C4-2B (cell line): ENCODE measurements around the gene MAGI2.

Experiments
- H3K27ac ChIP-seq: fragments of 450-650 bp; 2 replicates; pipeline ENCODE4 v1.5.1; 2017
- ZFX ChIP-seq: fragments of 450-650 bp; IDR thresholded peaks from 2 replicates; pipeline ENCODE4 v1.6.1; 2017
- TF ChIP-seq, protein P1 (sequence below): fragments of 450-650 bp; conservative IDR thresholded peaks from 2 replicates; pipeline ENCODE4 v1.5.1; 2017; ENCODE audit warnings: mild to moderate bottlenecking

The MAGI2 gene

GRCh38 chr7:79334334-79334733 lies 119.1 kb downstream of the MAGI2 start:
- H3K27ac ChIP-seq, result no peak overlapping the region
- TF ChIP-seq, protein P1, sequence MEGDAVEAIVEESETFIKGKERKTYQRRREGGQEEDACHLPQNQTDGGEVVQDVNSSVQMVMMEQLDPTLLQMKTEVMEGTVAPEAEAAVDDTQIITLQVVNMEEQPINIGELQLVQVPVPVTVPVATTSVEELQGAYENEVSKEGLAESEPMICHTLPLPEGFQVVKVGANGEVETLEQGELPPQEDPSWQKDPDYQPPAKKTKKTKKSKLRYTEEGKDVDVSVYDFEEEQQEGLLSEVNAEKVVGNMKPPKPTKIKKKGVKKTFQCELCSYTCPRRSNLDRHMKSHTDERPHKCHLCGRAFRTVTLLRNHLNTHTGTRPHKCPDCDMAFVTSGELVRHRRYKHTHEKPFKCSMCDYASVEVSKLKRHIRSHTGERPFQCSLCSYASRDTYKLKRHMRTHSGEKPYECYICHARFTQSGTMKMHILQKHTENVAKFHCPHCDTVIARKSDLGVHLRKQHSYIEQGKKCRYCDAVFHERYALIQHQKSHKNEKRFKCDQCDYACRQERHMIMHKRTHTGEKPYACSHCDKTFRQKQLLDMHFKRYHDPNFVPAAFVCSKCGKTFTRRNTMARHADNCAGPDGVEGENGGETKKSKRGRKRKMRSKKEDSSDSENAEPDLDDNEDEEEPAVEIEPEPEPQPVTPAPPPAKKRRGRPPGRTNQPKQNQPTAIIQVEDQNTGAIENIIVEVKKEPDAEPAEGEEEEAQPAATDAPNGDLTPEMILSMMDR, result no peak
- TF ChIP-seq ZFX, result no peak

GRCh38 chr7:79332091-79332490 lies 121.4 kb downstream of the MAGI2 start:
- no peak for TF ChIP-seq ZFX
- TF ChIP-seq, protein P1, result no peak
- no peak overlapping the region for H3K27ac ChIP-seq

GRCh38 chr7:79329464-79329863 lies 124.0 kb downstream of the MAGI2 start:
- TF ChIP-seq ZFX, result no peak
- TF ChIP-seq, protein P1, result no peak
- no peak overlapping the region for H3K27ac ChIP-seq

DNA sequence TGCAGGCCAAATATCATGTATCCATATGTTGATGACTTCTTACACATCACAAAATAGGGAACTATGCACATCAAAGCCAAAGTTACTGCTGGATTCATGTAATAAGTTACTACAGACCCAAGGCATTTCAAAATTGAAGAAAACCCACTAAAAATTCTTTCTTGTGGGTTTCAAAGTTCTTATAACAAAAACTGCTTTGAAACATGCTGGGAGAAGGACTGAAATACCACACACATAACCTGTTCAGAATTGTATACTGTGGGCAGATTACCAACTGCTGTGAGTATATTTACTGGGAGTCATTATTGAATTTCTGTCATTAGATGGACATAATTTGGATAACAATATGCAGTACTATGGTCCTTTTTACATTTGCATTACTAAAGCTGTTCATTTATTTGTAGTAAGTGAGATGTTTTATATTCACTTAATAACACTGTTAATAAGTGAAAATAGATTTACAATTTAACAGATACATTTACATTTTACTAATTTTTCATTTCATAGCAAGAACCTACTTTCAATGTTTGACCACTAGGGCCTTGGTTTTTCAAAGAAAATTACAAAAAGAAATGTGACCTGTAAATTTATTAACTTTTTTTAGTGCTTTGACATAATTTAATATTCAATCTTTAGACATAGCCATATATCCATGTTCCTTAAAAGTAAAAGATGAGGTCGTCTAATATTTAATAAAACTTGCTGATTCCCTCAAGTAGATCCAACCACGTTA lies 132.6 kb downstream of the MAGI2 start:
- H3K27ac ChIP-seq, result no peak overlapping the region
- TF ChIP-seq ZFX, result no peak
- TF ChIP-seq, protein P1, result no peak

- H3K27ac ChIP-seq, result no peak overlapping the region
Observed at GRCh38 chr7:79319369-79319768, 134.1 kb downstream of the MAGI2 start.

GRCh38 chr7:79317728-79318127 lies 135.7 kb downstream of the MAGI2 start:
- no peak overlapping the region for H3K27ac ChIP-seq
- TF ChIP-seq, protein P1, result no peak
- TF ChIP-seq ZFX, result no peak

More at GRCh38 chr7:79319369-79319768, 134.1 kb downstream of the MAGI2 start:
- no peak for TF ChIP-seq ZFX
- TF ChIP-seq, protein P1, result no peak

- TF ChIP-seq, protein P1, result no peak
- no peak for TF ChIP-seq ZFX
- H3K27ac ChIP-seq, result no peak overlapping the region
Observed at GRCh38 chr7:79312022-79312421, 141.4 kb downstream of the MAGI2 start.
